Lower lobe of right lung (tissue), 2 donors: Measurements from ENCODE around the gene NADK2. TPM values are rescaled to one million over a fixed set of nuclear protein-coding genes. Genes with fewer than 3 reads are reported as not detected.

ENCODE experiments used
- ATAC-seq, 2 donors: fragments of 200-7000 bp; cut with Tn5 transposase; one replicate each; pipeline ENCODE4 v1.9.1; 2020 to 2022; ENCODE audit warnings: mild to moderate bottlenecking in 2 of 2, moderate library complexity in 2 of 2
- DNase-seq: peaks from one replicate; pipeline ENCODE4 v3.0.0-alpha.2; 2020
- H3K27ac ChIP-seq: fragments of 200-600 bp; one replicate; pipeline ENCODE4 v1.8.0; 2022
- H3K27me3 ChIP-seq: fragments of 200-600 bp; one replicate; pipeline ENCODE4 v1.8.0; 2022; ENCODE audit warnings: low read depth
- H3K36me3 ChIP-seq: fragments of 200-600 bp; one replicate; pipeline ENCODE4 v1.8.0; 2022; ENCODE audit warnings: mild to moderate bottlenecking
- H3K4me1 ChIP-seq: fragments of 200-600 bp; one replicate; pipeline ENCODE4 v1.8.0; 2022
- H3K4me3 ChIP-seq: fragments of 200-600 bp; one replicate; pipeline ENCODE4 v1.8.0; 2022; ENCODE audit warnings: mild to moderate bottlenecking
- H3K9me3 ChIP-seq: fragments of 200-600 bp; one replicate; pipeline ENCODE4 v1.8.0; 2022
- intact Hi-C: fragments of 100-400 bp; cut with DNase I; formaldehyde crosslinking; loops from one replicate; pipeline ENCODE4 v1.11.0; 2022
- total RNA-seq: library from RNA; stranded (reverse); fragmentation: NEBNext Ultra II Directional; extraction: Animal tissue kit (Norgen Biotek cat#: 25700); gene quantifications from one replicate; pipeline ENCODE4 v1.2.1, GENCODE V29; 2021
- TF ChIP-seq, protein P1 (sequence below): fragments of 200-600 bp; IDR thresholded peaks from one replicate; pipeline ENCODE4 v1.8.0; 2022; ENCODE audit warnings: antibody characterized with exemption, mild to moderate bottlenecking
- donor health status: DM: no; HTN: yes; CAD: no; lungs with severe emphysema.

Gene NADK2
- total RNA-seq, 1 donor from 2014 or later = 19.1 TPM

DNA sequence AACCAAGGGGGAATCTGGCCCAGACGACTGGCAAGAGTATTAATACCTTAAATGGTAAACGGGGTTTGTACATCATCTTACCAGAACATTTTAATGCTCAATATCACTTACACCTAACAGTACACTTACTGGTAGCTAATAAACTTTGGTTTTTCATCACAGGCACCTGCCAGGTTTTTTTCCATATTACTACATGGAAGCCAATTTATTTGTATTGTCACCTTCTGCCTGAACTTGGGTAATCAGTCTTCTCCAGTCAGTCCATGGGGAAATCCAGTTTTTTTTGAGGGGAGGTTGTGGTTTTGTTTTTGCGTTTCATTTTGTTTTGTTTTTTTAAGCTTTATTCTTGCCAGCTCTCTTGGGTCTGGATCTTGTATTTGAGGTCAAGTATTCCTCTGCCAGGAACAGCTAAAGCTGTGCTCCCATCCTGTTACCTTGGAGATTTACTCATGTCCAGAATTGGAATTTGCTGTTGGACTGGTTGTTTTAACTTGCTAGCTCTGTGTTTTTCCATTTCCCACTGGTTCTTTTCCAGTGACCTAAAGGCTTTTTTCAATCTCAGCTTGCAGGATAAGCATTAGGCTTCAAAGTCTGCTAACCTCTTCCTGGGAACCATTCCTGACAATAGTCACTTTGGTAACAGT is 11.1 kb upstream of the NADK2 start:
- DNase-seq (no peak), ATAC-seq (no peak)
- Histone ChIP-seq H3K4me3 (no peak overlapping the region), H3K36me3 (no peaks in the 10 kb centered on the region), H3K9me3 (no peaks in the 10 kb centered on the region), H3K4me1 (no peaks in the 10 kb centered on the region), H3K27me3 (no peaks in the 10 kb centered on the region), H3K27ac (no peak overlapping the region)
- intact Hi-C loops = no loop called here
- TF ChIP-seq, protein P1, sequence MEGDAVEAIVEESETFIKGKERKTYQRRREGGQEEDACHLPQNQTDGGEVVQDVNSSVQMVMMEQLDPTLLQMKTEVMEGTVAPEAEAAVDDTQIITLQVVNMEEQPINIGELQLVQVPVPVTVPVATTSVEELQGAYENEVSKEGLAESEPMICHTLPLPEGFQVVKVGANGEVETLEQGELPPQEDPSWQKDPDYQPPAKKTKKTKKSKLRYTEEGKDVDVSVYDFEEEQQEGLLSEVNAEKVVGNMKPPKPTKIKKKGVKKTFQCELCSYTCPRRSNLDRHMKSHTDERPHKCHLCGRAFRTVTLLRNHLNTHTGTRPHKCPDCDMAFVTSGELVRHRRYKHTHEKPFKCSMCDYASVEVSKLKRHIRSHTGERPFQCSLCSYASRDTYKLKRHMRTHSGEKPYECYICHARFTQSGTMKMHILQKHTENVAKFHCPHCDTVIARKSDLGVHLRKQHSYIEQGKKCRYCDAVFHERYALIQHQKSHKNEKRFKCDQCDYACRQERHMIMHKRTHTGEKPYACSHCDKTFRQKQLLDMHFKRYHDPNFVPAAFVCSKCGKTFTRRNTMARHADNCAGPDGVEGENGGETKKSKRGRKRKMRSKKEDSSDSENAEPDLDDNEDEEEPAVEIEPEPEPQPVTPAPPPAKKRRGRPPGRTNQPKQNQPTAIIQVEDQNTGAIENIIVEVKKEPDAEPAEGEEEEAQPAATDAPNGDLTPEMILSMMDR = no peak

DNA sequence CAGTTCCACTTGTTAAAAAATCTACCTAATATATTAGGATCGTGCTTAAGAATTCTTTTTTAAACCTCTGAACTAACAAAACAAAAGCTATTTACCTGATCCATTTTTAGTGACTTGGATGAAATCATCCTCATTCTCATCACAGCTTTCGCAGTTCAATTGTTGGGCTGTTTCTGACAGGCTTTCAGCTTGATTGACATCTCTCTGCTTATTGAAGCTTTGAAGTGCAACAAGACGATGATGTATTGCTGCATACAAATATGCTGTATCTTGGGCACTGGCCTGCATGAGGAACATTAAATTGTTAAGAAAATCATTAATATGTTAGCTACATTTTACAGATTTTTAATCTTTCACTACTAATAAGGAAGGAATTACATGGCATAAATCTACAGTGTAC is 9.5 kb upstream of the NADK2 start:
- no peak for ATAC-seq
- no peaks in the 10 kb centered on the region for H3K36me3 ChIP-seq
- H3K9me3 ChIP-seq = no peaks in the 10 kb centered on the region
- H3K27me3 ChIP-seq = no peaks in the 10 kb centered on the region
- no peaks in the 10 kb centered on the region for H3K4me1 ChIP-seq
- H3K27ac ChIP-seq = no peak overlapping the region
- no peak overlapping the region for H3K4me3 ChIP-seq
- no peak for DNase-seq
- intact Hi-C loops = no loop called here
- TF ChIP-seq, protein P1 = no peak

DNA sequence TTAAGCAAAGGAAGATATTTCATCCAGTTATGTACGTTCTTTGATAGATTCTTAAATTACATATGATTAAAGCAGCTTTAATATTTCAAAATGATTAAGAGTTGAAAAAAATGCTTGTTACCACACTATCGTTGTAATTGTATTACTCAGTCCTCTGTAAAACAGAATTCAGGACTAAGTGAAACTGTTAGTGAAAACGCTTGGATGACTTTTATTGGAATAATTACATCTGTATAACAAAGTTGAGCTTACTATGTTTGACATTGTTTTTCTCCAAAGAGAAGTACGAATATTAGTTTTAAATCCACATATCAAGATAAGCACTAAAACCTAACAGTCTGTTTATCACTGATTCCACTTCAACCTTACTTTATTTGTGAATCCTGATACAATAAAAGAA is 8.7 kb upstream of the NADK2 start:
- no peaks in the 10 kb centered on the region for H3K4me1 ChIP-seq
- DNase-seq (no peak), ATAC-seq (no peak)
- no peak overlapping the region for H3K27ac ChIP-seq
- intact Hi-C loops = no loop called here
- no peaks in the 10 kb centered on the region for H3K27me3 ChIP-seq
- TF ChIP-seq, protein P1 = no peak
- no peak overlapping the region for H3K4me3 ChIP-seq
- no peaks in the 10 kb centered on the region for H3K36me3 ChIP-seq
- H3K9me3 ChIP-seq = no peaks in the 10 kb centered on the region

DNA sequence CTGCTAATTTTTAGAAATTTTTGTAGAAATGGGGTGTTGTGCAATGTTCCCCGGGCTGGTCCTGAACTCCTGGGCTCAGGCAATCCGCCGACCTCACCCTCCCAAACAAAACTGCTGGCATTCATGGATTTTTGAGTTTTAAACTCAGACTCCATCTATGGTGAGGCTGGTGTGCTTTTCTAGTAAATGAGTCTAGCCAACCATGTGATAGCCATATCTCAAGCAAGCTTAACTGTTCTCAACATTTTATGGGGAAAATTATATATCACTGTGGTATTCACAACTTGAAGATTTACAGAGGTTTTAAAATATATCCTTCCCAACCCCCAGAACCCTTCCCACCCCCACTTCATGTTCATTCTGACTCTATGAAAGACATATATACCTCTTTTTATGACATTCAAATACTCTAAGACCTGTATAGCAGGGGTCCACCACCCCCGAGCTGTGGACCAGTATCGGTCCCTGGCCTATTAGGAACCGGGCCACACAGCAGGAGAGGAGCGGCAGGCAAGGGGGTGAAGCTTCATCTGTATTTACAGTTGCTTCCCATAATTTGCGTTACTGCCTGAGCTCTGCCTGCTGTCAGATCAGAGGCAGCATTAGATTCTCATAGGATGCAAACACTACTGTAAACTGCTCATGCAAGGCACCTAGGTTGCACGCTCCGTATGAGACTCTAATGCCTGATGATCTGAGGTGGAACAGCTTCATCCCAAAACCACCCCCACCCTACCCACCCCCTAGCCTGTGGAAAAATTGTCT is 4.5 kb upstream of the NADK2 start:
- Histone ChIP-seq H3K27ac (no peak overlapping the region), H3K27me3 (no peaks in the 10 kb centered on the region), H3K4me1 (peaks cover 9% of the 10 kb centered on the region), H3K9me3 (no peaks in the 10 kb centered on the region), H3K4me3 (no peak overlapping the region), H3K36me3 (no peaks in the 10 kb centered on the region)
- intact Hi-C loops = no loop called here
- TF ChIP-seq, protein P1 = no peak
- DNase-seq = no peak
- ATAC-seq = no peak

DNA sequence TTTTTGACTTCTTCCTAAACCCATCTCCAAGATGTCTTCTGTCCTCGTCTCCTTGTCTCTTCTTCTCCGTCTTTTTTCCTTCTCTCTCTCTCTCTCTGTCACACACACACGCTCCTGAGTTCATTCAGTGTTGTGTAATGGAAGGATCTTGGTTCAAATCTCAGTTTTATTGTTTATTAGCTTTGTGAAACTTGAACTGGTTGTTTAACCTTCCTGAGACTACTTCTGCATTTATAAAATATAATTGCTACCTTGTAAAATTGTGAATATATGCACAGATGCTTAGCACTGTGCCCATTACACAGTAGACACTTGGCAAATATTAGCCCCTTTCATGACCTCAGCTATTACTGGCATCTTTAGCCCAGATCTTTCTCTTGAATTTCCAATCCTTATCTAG is 2.4 kb upstream of the NADK2 start:
- H3K27me3 ChIP-seq = no peaks in the 10 kb centered on the region
- DNase-seq (no peak), ATAC-seq (no peak)
- intact Hi-C loops = no loop called here
- no peaks in the 10 kb centered on the region for H3K36me3 ChIP-seq
- TF ChIP-seq, protein P1 = no peak
- no peak overlapping the region for H3K4me3 ChIP-seq
- peaks cover 26% of the 10 kb centered on the region for H3K4me1 ChIP-seq
- no peaks in the 10 kb centered on the region for H3K9me3 ChIP-seq
- H3K27ac ChIP-seq = no peak overlapping the region
